WI38 (cell line): ENCODE measurements around the gene LGALS9C.
"Not testable (repeated sequence)": the region's sequence is repeated elsewhere in the genome, so short reads cannot be mapped to it uniquely, and the experiment has no call there.

Source experiments
- H3K4me3 ChIP-seq: 2 replicates; pipeline ENCODE4 v1.5.1; 2011; ENCODE audit warnings: low read depth, mild to moderate bottlenecking, control low read depth, low read length

LGALS9C gene

DNA sequence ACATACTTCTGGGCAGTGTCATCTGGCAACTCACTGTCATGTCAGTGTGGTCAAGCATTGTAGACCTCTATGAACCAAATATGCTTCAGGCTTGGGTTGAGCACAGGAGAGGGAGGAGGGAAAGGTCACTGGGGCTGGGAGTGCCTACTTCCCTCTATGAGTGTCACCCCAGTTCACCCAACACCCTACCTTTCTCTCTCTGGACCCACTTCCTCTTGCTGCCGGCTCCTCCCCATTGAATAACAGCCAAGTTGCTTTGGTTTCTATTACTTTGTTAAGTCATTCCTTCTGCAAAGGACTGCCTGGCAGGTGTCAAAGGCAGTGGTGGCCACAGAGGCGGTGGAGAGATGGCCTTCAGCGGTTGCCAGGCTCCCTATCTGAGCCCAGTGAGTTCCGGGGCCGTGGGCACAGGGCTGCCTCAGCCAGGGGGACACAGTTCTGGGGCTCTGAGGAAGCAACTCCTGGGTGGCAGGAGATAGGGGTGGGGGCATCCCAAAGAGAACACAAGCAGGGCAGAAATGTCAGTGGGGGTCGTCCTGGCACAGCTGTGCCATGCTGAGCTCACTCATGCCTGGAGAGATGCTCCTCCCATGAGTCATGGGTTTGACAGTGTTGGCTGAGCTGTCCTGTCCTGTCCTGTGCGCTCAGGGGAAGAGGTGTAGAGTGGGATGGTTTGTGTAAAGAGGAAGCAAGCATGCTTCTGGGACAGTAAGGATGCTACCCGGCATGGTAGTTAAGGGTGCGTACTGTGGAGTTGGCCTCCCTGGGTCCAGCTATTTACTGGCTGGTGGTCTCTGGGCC, at the start of gene LGALS9C:
Gene LGALS9C, plus strand, starts transcription at position 282 of the 801 bp plus-strand sequence. Its CDS starts 66 bp downstream, at position 348.
- not testable (repeated sequence) for H3K4me3 ChIP-seq

DNA sequence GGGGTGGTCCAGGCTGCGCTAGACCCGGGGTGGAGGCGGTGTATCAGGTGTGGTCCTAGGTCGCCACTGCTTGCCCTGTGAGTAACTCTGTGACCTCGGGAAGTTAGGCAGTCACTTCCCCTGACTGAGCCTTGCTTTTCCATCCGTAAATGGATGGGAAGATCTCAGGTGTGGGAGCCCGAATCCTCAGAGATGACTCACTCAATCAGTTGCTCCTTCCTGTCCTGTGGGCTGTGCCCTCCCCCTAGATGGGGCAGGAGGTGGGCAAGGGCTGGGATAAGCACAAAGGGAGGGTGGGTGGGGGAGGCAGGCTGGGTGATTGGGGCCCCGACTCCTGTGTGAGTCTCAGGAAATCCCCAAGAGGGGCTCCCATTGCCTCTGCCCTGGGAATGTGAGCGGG, 44.4 kb upstream of the LGALS9C start:
- H3K4me3 ChIP-seq: not testable (repeated sequence)

DNA sequence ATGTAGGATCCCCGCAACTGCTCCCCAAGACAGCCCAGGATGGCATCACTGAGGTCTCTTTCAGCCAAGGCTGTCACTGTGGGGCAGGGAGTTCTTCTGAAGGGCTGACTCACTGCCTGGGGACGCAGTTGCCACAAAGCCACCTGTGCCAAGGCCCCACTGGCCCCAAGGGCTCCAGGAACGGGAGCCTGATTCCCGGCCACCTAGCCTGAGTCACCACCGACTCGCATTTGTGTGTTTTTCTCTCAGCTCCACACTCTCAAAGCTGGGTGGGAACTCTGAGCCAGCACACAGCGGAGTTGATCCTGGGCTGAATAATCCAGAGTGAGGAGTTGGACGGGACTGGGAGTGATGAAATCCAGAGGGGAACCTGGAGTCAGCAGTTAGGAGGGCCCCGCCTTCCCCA, 37.1 kb upstream of the LGALS9C start:
- not testable (repeated sequence) for H3K4me3 ChIP-seq

DNA sequence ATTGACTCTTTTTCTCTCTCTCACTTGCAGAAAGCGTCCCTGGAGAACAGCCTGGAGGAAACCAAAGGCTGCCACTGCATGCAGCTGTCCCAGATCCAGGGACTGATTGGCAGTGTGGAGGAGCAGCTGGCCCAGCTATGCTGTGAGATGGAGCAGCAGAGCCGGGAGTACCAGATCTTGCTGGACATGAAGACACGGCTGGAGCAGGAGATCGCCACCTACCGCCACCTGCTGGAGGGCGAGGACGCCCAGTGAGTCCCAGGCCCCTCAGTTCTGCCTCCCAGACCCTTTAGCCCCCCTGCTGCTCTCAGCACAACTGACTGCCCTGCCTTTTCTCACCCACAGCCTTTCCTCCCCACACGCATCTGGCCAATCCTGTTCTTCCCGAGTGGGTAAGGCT, 34.5 kb upstream of the LGALS9C start:
- H3K4me3 ChIP-seq: not testable (repeated sequence)

DNA sequence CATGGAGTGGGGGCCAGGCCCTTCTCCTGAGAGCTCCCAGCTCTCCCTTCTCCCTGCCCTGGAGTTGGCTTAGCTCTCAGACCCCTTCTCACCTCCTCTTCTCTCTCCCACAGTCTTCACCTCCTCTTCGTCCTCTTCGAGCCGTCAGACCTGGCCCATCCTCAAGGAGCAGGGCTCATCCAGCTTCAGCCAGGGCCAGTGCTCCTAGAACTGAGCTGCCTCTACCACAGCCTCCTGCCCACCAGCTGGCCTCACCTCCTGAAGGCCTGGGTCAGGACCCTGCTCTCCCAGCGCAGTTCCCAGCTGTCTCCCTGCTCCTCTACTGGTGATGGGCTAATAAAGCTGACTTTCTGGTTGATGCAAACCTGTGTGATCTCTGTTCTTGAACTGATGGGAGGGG, 34.1 kb upstream of the LGALS9C start:
- H3K4me3 ChIP-seq: not testable (repeated sequence)

DNA sequence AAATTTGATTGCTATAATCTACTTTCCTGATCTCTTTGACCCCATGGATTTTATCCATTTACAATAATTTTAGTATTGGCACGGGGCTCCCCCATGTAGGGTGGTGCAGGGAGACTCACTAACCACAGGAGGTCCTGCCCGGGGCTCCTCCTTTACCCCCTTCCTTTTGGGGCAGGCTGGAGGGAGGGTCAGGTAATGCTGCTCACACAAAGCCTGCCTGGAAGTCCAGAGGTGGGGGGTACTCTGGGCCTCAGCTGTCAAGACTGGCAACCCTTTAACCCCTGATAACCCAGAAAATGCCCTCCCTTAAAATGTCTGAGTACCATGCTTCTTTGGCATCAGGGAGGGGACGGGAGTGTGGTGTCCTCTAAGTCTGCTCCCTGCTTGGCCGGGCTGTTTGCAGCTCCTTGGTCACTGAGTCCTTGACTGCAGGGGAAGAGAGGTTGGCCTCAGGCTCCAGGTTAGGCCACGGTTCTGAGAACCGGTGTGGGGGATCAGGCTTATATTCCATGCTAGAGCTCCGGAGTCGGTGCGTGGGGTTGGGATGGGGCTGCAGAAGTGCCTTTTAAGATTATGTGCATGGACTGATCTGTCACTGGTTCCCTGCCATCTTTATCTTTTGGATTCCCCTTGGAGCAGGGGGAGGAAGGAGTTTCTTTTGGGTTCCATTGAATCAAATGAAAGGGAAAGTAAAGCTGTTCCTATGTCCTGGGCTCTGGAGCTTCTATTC, 28.9 kb upstream of the LGALS9C start:
- not testable (repeated sequence) for H3K4me3 ChIP-seq

DNA sequence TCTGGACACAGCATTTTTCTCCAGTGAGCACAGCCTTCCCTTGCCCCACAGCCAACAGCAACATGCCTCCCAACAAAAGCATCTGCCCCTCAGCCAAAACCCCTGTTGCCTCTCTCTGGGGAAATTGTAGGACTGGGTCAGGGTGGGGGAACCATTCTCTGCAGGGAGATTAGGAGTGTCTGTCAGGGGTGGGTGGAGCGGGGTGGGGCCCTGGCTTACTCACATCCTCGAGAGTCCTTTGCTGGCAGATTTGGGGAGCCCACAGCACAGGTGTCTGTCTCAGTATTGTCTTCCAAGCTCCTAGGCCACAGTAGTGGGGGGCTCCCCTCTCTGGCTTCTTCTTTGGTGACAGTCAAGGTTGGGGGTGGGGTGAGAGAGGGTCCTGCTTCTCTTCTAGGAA, 28.3 kb upstream of the LGALS9C start:
- not testable (repeated sequence) for H3K4me3 ChIP-seq

DNA sequence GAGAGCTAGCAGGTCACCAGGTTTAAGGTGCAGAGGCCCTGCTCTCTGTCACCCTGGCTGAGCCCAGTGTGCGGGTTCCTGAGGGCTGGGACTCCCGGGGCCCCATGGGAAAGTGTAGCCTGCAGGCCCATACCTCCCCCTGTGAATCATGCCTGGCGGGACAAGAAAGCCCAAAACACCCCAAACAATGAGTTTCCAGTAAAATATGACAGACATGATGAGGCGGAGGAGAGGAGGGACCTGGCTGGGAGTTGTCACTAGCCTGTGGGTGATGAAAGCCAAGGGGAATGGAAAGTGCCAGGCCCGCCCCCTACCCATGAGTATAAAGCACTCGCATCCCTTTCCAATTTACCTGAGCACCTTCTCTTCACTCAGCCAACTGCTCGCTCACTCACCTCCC, 26.8 kb upstream of the LGALS9C start:
- H3K4me3 ChIP-seq: not testable (repeated sequence)

DNA sequence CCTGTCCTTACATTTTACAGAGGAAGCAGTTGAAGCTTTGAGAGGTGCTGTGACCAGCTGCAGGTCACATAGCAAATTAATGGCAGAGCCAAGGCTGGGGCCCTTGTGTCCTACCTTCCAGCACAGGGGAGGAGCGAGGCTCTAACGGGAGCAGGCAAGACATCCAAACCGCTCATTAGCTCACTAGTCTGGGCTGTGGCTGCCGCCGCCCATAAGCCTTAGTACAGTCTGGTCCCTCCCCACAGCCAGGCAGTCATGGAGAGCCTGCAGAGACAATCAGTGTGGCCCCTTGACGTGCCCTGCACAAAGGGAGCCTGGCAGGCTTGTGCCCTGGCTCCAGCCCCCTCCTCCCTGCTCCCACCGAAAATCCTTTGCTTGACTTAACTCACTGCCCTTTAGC, 25.6 kb upstream of the LGALS9C start:
- not testable (repeated sequence) for H3K4me3 ChIP-seq

DNA sequence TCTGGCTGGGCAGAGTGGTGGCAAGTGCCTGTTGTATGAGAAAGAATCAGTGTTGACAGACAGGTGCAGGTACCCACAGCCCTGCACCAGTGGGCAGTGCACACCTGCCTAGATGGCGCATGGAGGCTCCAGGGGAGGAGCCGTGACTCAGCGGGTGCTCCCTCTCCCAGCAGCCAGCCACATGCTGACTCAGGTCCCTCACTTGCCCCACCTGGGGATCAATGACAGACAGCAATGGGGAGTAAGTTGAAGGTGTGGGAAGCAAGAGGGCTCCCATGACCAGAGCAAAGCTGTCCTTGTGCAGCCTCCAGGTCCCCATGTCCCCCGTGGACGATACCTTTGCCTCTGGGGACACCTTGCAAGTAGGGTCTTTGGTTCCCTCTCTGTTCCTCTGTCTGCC, 24.6 kb upstream of the LGALS9C start:
- not testable (repeated sequence) for H3K4me3 ChIP-seq

DNA sequence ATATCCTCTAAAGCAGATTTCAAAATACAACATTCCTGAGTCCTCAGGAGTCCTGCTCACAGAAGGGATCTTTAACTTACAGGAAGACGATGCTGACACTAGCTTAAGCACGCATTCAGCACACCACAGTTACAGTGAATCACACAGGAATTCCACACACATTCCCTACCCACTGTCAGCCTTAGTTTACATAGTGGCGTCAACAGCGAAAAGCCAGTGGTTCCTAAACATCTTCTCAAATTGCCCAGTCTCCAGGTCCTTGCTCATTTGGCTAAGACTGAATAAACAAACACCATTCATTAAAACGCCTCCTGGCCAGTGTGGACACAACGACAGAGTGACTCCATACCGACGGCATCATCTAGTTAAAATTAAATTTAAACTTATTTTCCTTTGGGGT, 17.6 kb upstream of the LGALS9C start:
- not testable (repeated sequence) for H3K4me3 ChIP-seq

DNA sequence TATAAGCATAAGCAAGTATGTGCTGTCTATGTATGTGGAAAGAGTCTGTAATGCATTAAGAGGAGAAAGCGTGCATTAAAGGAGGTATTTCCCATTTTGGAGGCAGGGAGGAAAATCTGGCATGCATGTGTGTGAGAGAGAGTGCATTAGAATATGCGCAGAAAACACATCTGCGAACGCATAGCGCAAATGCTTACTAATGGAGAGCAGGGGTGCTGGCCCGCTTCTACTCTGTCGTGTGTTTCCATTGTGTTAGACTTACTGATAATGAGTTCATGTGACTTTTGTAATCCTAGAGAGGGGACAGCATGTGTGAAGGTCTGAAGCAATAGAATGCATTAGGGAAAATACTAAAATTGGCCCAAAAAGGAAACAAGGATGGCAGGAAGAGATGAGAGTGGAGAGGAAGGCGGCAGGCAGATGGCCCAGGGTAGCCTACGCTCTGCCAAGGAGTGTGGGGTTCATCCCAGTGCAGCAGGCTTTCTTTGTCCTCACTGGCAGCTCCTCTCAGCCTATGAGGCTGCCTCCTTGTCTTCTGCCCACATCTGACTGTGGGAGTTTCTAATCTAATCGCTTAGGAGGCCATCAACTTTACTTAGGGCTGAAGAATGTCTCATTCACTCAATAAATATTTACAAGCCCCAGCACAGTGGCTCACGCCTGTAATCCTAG, 12.6 kb upstream of the LGALS9C start:
- H3K4me3 ChIP-seq: not testable (repeated sequence)

DNA sequence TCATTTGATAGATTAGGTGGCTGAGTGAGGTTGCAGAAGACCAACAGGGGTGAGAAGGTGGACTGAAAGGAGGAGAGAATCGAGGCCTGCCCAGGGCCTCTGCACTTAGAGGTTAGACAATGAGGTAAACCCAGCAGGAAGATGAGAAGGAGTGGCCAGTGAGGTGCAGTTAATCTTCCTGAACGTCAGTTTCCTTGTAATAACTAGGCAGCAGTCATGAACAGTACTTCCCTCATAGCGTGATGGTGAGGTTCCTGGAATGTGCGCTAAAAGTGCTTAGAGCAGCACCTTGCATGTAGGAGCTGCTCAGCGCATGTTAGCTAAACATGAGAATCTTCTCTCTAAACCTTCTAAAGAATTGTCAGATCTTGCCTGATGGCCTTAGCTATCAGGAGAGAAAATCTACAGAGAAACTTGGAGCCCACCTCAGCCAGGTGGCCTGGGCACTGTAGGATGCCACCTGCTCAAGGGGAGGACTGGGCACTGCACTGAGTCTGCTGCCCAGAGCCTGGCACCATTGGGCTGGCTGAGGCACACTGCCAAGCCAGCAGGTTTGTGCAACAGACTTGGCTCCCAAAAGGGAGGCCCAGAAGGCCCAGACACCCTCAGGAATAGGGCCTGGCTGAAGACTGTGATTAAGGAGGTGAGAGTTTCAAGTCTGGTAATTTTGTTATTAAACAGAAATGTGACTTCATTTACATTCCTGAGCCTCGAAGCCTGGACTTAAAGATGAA, 10.2 kb upstream of the LGALS9C start:
- not testable (repeated sequence) for H3K4me3 ChIP-seq

DNA sequence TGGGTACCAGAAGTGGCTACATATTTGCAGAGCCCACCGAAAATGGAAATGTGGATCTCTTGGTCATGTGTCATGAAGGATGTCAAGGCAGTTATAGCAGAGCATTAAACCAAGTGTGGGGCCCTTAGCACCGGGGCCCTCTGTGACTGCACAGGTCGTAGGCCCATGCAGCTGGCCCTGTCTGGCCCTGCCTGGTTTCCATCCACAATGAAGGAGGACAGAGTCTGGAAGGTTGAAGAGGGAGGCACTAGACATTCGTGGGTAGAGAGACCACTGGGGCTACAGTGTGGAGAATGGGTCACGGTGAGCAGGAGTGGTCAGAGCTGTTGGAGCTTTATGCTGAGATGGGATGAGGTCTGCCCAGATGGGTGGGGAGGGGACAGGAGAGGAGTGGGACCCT, 9.6 kb upstream of the LGALS9C start:
- not testable (repeated sequence) for H3K4me3 ChIP-seq

DNA sequence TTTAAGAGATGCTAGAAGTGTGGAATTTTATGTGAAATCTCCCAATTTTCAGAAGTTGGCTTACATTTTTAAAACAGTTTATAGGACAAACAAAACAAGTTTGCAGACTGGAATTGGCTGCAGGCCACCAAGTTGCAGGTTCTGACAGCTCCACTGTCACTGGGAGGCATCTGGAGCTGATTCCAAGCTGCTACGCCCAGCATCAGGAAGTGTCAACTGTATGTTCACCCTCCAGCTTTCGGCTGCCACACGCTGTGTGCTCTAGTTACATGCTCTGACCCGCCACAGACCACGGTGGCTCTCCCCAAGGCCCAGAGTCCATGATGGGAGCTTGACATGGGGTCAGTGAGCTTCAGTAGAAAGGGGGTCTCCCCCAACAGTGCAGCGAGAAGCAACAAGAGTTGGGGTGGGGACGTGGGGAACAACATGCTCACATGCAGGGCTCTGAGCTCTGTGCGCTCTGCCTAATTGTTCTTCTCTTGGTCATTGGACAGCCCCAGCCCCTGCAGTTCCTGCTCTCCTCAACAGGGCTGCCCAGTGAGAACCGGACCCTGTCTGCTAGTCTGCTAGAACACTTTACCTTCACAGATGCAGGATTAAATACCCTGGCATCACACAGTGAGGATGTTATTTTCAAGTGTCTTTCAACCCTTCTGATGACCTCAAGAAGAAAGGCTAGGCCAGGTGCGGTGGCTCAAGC, 8.0 kb upstream of the LGALS9C start:
- not testable (repeated sequence) for H3K4me3 ChIP-seq

DNA sequence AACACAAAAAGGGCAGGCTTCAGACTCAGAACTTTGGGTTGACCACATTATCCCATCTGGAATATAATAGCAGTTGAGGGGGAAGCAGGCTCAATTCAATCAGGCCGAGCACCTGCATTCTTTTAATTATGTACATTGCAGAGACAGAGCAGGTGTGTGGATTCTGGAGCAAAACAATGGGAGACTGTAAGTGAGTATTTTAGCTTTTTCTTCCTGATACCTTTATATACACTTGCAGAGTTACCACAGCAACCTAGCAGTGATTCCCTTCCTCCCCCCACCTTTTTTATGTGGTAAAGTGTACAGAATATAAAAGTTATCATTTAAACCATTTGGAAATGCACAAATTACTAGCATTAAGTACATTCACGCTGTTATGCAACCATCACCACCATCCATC, 6.8 kb upstream of the LGALS9C start:
- H3K4me3 ChIP-seq: not testable (repeated sequence)

DNA sequence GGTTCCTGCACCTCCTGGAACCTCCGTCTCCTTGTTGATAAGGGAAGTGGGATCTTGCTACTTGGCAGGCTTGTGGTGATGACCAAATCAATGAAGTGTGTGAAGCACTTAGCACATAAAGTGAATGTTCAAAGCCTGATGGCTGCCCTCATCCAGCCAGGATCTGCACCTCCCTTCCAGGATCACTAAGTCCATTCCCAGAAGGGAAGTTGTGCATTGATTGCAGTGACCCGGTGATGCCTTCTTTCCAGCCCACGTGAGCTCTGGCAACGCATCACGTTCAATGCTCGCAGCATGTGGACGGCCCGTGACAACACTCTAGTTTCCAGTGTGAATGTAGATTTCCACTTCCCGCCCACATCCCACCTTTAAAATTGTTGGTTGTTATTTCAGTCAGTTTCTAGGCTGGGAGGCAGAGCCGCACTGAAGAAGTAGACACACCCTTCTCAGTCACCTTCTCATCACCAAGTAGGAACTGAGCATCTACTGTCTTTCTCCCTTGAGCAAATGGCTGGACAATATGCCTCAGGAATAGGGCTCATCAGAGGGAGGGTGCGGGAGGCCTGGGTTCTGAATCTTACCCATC, 6.2 kb upstream of the LGALS9C start:
- H3K4me3 ChIP-seq: not testable (repeated sequence)

DNA sequence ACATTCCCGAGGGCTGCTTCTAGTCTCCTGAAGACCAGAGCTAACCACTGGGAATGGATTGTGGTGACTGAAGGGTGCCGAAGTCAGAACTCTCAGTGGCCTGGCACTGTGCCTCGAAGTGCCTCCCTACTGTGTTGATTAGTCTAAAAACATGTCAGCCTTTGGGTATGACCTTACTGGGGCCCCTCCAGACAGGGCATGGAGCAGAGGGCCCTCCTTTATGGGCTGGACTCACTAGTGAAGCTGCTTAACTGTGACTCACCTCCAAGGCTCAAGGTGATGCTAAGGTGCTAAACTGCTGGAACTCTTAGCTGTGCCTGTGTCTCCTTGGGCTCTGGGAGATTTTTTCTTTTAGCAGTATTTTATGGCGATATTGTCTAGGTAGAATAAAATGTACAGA, 2.6 kb upstream of the LGALS9C start:
- not testable (repeated sequence) for H3K4me3 ChIP-seq

DNA sequence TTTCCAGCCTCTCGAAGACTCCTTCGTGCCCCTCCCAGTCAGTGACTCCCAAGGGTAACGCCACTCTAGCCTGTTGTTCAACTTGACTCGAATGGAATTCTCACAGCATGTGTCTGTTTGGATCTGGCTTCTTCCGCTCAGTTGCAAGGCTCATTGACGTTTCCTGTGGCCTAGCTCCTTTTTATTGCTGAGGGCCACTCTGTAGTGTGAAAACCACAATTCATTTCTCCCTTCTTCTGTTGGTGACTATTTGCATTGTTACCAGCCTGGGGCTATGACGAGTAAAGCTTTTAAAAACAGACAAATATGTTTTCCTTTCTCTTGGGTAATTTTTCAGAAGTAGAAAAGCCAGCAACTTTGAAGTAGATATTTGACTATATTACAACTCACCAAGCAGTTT, 1.8 kb upstream of the LGALS9C start:
- H3K4me3 ChIP-seq: not testable (repeated sequence)

DNA sequence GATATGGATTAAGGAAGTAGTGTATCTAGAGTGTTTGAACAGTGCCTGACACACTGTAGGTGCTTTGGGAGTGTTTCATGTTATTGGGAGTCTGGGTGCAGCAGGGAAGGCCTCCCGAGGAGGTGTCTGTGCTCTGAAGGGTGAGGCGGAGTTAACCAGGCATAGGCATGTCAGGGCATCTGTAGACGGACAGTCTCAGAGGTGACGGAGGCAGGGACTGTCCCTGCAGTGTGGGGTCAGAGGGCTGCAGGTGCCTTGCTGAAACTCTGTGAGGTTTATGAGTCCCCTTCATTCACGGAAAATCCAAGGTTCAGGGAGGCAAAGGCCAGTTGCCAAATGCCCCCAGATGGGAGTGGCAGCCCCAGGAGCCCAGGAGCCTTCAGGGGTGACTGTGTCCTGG, 778 bp downstream of the LGALS9C start:
- not testable (repeated sequence) for H3K4me3 ChIP-seq
